Skeletal muscle cell (primary cell): ENCODE data around the gene LRWD1.
"Not testable (repeated sequence)": the region's sequence is repeated elsewhere in the genome, so short reads cannot be mapped to it uniquely, and the experiment has no call there.

ENCODE experiments used
- DNase-seq: peaks from one replicate; pipeline ENCODE4 v3.0.0-alpha.2; 2010; ENCODE audit warnings: low read depth
- H3K4me3 ChIP-seq: 2 replicates; pipeline ENCODE4 v1.5.1; 2011; ENCODE audit warnings: low read depth, mild to moderate bottlenecking, control low read depth, low read length, moderate library complexity

LRWD1 gene

GRCh38 chr7:102520797-102521196 is 56.0 kb downstream of the LRWD1 start:
- H3K4me3 ChIP-seq, DNase-seq: not testable (repeated sequence)
